Erythroblast (primary cell): ENCODE results near the gene POLL.

Source experiments
- GATA1 ChIP-seq: IDR thresholded peaks from 2 replicates; pipeline ENCODE4 v1.6.1; 2011; ENCODE audit warnings: low read depth, mild to moderate bottlenecking, control low read depth, low read length, moderate library complexity
- POLR2A ChIP-seq: IDR thresholded peaks from 2 replicates; pipeline ENCODE4 v1.6.1; 2011; ENCODE audit warnings: mild to moderate bottlenecking, low read length

DNA sequence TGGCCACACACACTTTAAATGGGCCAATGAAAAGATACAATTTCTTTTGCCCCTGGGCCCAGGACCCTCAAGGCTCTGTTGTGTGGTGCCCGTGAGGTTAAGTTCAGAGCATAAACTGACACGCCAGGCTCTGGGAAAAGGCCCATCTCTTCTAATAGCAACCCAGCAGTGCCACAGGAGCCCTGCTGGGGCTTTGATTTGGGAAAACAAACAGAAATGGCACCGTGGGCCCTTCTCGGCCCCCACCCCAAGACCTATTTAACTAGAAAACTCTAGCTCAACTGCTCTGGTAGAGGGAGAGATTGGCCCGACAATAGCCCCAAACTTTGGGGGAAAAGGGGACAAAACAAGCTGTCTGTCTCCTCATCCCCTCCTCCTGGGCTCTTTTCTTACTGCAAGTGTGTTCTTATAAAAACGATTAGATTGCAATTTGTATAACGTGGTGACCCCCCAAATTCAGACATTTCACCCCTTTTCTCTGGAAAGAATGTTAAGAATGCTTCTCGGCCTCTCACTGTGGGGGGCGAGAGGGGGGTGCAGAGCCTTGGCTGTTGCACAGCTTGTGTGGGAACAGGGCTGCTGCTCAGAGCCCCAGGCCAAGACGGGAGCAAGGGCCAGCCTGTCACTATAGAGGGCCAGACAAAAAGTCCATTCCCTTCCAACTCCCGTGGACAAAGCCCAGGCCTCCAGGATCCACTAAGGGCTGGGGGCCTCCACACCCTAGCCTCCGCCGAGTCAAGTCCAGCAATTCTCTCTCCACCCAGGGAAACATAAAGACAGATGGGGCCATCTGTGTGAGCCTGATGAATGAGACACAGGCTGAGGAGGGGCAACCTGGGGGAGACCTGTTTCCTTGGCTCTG is 26.8 kb upstream of the POLL start:
- TF ChIP-seq POLR2A (no peak), GATA1 (no peak)
